HG02642 (cell line): Measurements from ENCODE around the gene EIF4G3.
"Not testable (repeated sequence)": the region's sequence is repeated elsewhere in the genome, so short reads cannot be mapped to it uniquely, and the experiment has no call there.

Experiments
- ATAC-seq: cut with Tn5 transposase; IDR thresholded peaks from one replicate; pipeline ENCODE4 v1.9.1; 2021; ENCODE audit warnings: mild to moderate bottlenecking; ENCODE audit not compliant: unreplicated experiment, poor library complexity

EIF4G3 gene

GRCh38 chr1:21157868-21158267, 18.8 kb downstream of the EIF4G3 start:
- no peak for ATAC-seq

- ATAC-seq: no peak
Measured at GRCh38 chr1:21157054-21157453, 19.6 kb downstream of the EIF4G3 start.

- ATAC-seq: no peak
Measured at GRCh38 chr1:21156019-21156418, 20.7 kb downstream of the EIF4G3 start.

- no peak for ATAC-seq
Measured at GRCh38 chr1:21154717-21155116, 22.0 kb downstream of the EIF4G3 start.

- no peak for ATAC-seq
Measured at GRCh38 chr1:21153388-21153787, 23.3 kb downstream of the EIF4G3 start.

GRCh38 chr1:21152423-21153100, 24.1 kb downstream of the EIF4G3 start:
- ATAC-seq: no peak

- ATAC-seq: no peak
Measured at GRCh38 chr1:21149855-21150432, 26.8 kb downstream of the EIF4G3 start.

- no peak for ATAC-seq
Measured at GRCh38 chr1:21149430-21149854, 27.3 kb downstream of the EIF4G3 start.

GRCh38 chr1:21143752-21144151, 32.9 kb downstream of the EIF4G3 start:
- ATAC-seq: no peak

GRCh38 chr1:21143138-21143537, 33.6 kb downstream of the EIF4G3 start:
- ATAC-seq: no peak

- no peak for ATAC-seq
Measured at GRCh38 chr1:21141030-21141429, 35.7 kb downstream of the EIF4G3 start.

GRCh38 chr1:21139601-21140000, 37.1 kb downstream of the EIF4G3 start:
- no peak for ATAC-seq

- ATAC-seq: not testable (repeated sequence)
Measured at GRCh38 chr1:21136344-21136743, 40.4 kb downstream of the EIF4G3 start.

- ATAC-seq: no peak
Measured at GRCh38 chr1:21131200-21131599, 45.5 kb downstream of the EIF4G3 start.

- no peak for ATAC-seq
Measured at GRCh38 chr1:21129407-21129806, 47.3 kb downstream of the EIF4G3 start.

- ATAC-seq: no peak
Measured at GRCh38 chr1:21126324-21126723, 50.4 kb downstream of the EIF4G3 start.

- ATAC-seq: no peak
Measured at GRCh38 chr1:21124846-21125245, 51.9 kb downstream of the EIF4G3 start.

GRCh38 chr1:21123287-21123948, 53.3 kb downstream of the EIF4G3 start:
- no peak for ATAC-seq

- ATAC-seq: no peak
Measured at GRCh38 chr1:21121764-21122471, 54.8 kb downstream of the EIF4G3 start.

GRCh38 chr1:21118167-21118566, 58.5 kb downstream of the EIF4G3 start:
- ATAC-seq: no peak

- ATAC-seq: no peak
Measured at GRCh38 chr1:21117597-21118001, 59.1 kb downstream of the EIF4G3 start.
